K562 (cell line): Measurements from ENCODE around the gene UBE2C. TPM values are rescaled to one million over a fixed set of nuclear protein-coding genes. Genes with fewer than 3 reads are reported as not detected.
"Not testable (repeated sequence)": the region's sequence is repeated elsewhere in the genome, so short reads cannot be mapped to it uniquely, and the experiment has no call there.

ENCODE experiments used
- ATAC-seq: fragments of 200-7000 bp; cut with Tn5 transposase; 3 replicates; pipeline ENCODE4 v1.9.1; 2020; ENCODE audit warnings: moderate library complexity
- BruUV-seq: library from RNA; stranded (reverse); fragments of 400-500 nt; replicated peaks from 2 replicates; lab custom pipeline; 2021; lab: Mats Ljungman, UMichigan
- CTCF ChIA-PET: fragments of 300-600 bp; formaldehyde crosslinking; extraction: SDS; loops from one replicate; lab custom pipeline; 2021; ENCODE audit warnings: low intra/inter-chr PET ratio; lab: Yijun Ruan, JAX
- POLR2A ChIA-PET: fragments of 300-600, 350-650 bp; sonication (Branson Sonifier 250); formaldehyde crosslinking; extraction: SDS; loops from one replicate; lab custom pipeline; 2021; ENCODE audit warnings: antibody characterized with exemption, inconsistent platforms; lab: Yijun Ruan, JAX
- DNase-seq, 4 experiments: peaks; one replicate each; pipeline versions ENCODE4 v3.0.0 to v3.0.0-alpha.2; 2011 to 2018; ENCODE audit warnings: low spot score in 3 of 4, mixed read lengths in 3 of 4; ENCODE audit errors: extremely low read depth in 1 of 4
- FAIRE-seq: peaks from 2 replicates; lab custom pipeline; 2011; peaks lifted over from hg19 to GRCh38; lab: Jason Lieb, UNC
- H2AFZ ChIP-seq: 2 replicates; pipeline ENCODE4 v1.6.0; 2011; ENCODE audit warnings: low read depth, low read length, control low read depth, inconsistent platforms
- H3K27ac ChIP-seq: fragments of 200-600 bp; 3 replicates; pipeline ENCODE4 v1.8.0; 2011; ENCODE audit warnings: low read depth, mild to moderate bottlenecking, control low read depth, inconsistent platforms, low read length, moderate library complexity, mixed read lengths; ENCODE audit errors: extremely low read depth
- H3K27me3 ChIP-seq, 2 experiments: fragments of 300-600 bp in 1 of 2; 2 replicates in 1 of 2; 3 replicates in 1 of 2; pipeline versions ENCODE4 v1.6.0 to v1.8.0; 2011; ENCODE audit warnings: inconsistent platforms in 2 of 2, low read length in 2 of 2, mild to moderate bottlenecking in 1 of 2, mixed read lengths in 1 of 2, moderate library complexity in 1 of 2; ENCODE audit not compliant: control insufficient read depth in 2 of 2, insufficient read depth in 2 of 2
- H3K36me3 ChIP-seq: fragments of 300-600 bp; 3 replicates; pipeline ENCODE4 v1.8.0; 2011; ENCODE audit warnings: mild to moderate bottlenecking, low read length, inconsistent platforms; ENCODE audit not compliant: control insufficient read depth, insufficient read depth
- H3K4me1 ChIP-seq, 2 experiments: fragments of 200-600 bp in 1 of 2; replicated peaks in 1 of 2; 2 replicates in 1 of 2; 3 replicates in 1 of 2; pipeline versions ENCODE4 v1.5.1 to v1.8.0; 2011; ENCODE audit warnings: inconsistent platforms in 2 of 2, low read length in 2 of 2, mild to moderate bottlenecking in 1 of 2, mixed read lengths in 1 of 2, moderate library complexity in 1 of 2; ENCODE audit not compliant: control insufficient read depth in 2 of 2, insufficient read depth in 2 of 2
- H3K4me2 ChIP-seq: 2 replicates; pipeline ENCODE4 v1.6.1; 2011; ENCODE audit warnings: low read length, control low read depth, inconsistent platforms, mixed read lengths; ENCODE audit not compliant: insufficient read depth
- H3K4me3 ChIP-seq: fragments of 200-600 bp; sonication (generic), shearing (Covaris generic); 2 replicates; pipeline ENCODE4 v1.5.1; 2016; ENCODE audit warnings: control low read depth, inconsistent platforms
- H3K79me2 ChIP-seq: fragments of 200-600 bp; 3 replicates; pipeline ENCODE4 v1.8.0; 2011; ENCODE audit warnings: low read length, inconsistent platforms; ENCODE audit not compliant: control insufficient read depth, insufficient read depth
- H3K9ac ChIP-seq, 2 experiments: 2 replicates each; pipeline versions ENCODE4 v1.6.0 to v1.6.1; 2011; ENCODE audit warnings: low read depth in 2 of 2, low read length in 2 of 2, control low read depth in 1 of 2, inconsistent platforms in 1 of 2, mild to moderate bottlenecking in 1 of 2, mixed read lengths in 1 of 2; ENCODE audit not compliant: insufficient read depth in 1 of 2
- H3K9me1 ChIP-seq: one replicate; pipeline ENCODE4 v1.6.0; 2011; ENCODE audit warnings: inconsistent platforms, mild to moderate bottlenecking, low read length, moderate library complexity; ENCODE audit not compliant: control insufficient read depth, insufficient read depth
- H3K9me3 ChIP-seq: replicated peaks from 2 replicates; pipeline ENCODE4 v1.5.1; 2011; ENCODE audit warnings: low read depth, low read length, inconsistent platforms; ENCODE audit not compliant: control insufficient read depth, insufficient read depth
- H4K20me1 ChIP-seq: replicated peaks from 2 replicates; pipeline ENCODE4 v1.6.1; 2011; ENCODE audit warnings: low read length, inconsistent platforms, mixed read lengths; ENCODE audit not compliant: control insufficient read depth, insufficient read depth
- ARID4B ChIP-seq: sonication (generic); formaldehyde crosslinking; IDR thresholded peaks from 2 replicates; pipeline ENCODE4 v1.8.0; 2022; ENCODE audit warnings: mild to moderate bottlenecking, missing genetic modification reagents
- CAMTA2 ChIP-seq: fragments of 250-450 bp; sonication (Bioruptor Pico); conservative IDR thresholded peaks from 2 replicates; pipeline ENCODE4 v1.5.1; 2022
- CBFA2T3 ChIP-seq: fragments of 450-650 bp; IDR thresholded peaks from 2 replicates; pipeline ENCODE4 v1.6.1; 2017
- KDM1A ChIP-seq, 2 experiments: fragments of 450-650 bp; IDR thresholded peaks; 2 replicates each; pipeline ENCODE4 v1.6.1; 2016; ENCODE audit warnings: mild to moderate bottlenecking in 2 of 2
- RCOR1 ChIP-seq, 2 experiments: IDR thresholded peaks; 2 replicates each; pipeline ENCODE4 v1.6.1; 2012; ENCODE audit warnings: low read depth in 2 of 2, low read length in 2 of 2, borderline replicate concordance in 1 of 2, improper control_type of control experiment in 1 of 2
- SOX6 ChIP-seq: fragments of 450-650 bp; IDR thresholded peaks from 2 replicates; pipeline ENCODE4 v1.6.1; 2014; ENCODE audit warnings: mild to moderate bottlenecking
- TAL1 ChIP-seq: fragments of 450-650 bp; IDR thresholded peaks from 2 replicates; pipeline ENCODE4 v1.6.1; 2016; ENCODE audit warnings: mild to moderate bottlenecking
- ZNF121 ChIP-seq: sonication (generic); formaldehyde crosslinking; conservative IDR thresholded peaks from 2 replicates; pipeline ENCODE4 v1.8.0; 2022; ENCODE audit warnings: missing genetic modification reagents
- ZNF217 ChIP-seq: sonication (generic); formaldehyde crosslinking; IDR thresholded peaks from 2 replicates; pipeline ENCODE4 v1.8.0; 2022; ENCODE audit warnings: mild to moderate bottlenecking, missing genetic modification reagents
- ZNF274 ChIP-seq: IDR thresholded peaks from 2 replicates; pipeline ENCODE4 v1.6.1; 2011; ENCODE audit warnings: low read depth, mild to moderate bottlenecking, low read length, moderate library complexity, borderline replicate concordance
- WGBS: fragments of 100-300 bp; shearing (Covaris generic); methylation state at CpG from one replicate; pipeline ENCODE4 v1.1.6; 2016; ENCODE audit warnings: low coverage, mixed read lengths; ENCODE audit not compliant: insufficient coverage; ENCODE audit errors: missing lambda C conversion rate; 5-methylcytosine and 5-hydroxymethylcytosine counted together
- in situ Hi-C: fragments of 300-500 bp; cut with MboI; formaldehyde crosslinking; loops from 4 replicates; pipeline ENCODE4 v1.15.0; 2018; ENCODE audit warnings: inconsistent platforms, mixed read lengths
- intact Hi-C: fragments of 100-400 bp; cut with micrococcal nuclease; formaldehyde crosslinking; loops from 2 replicates; pipeline ENCODE4 v1.14.2; 2022
- polyA plus RNA-seq, 8 experiments: library from polyadenylated mRNA; depleted of rRNA in 4 of 8; stranded (reverse) in 5 of 8; unstranded in 3 of 8; fragments of >200 nt; fragmentation: Nextera tagmentation in 2 of 8; fragmentation: Illumina TruSeq in 1 of 8; extraction: Ambion mirVana in 2 of 8; extraction: Trizol in 1 of 8; gene quantifications; 2 replicates each; pipeline versions ENCODE4 v1.2.1 to v1.2.3, GENCODE V29; 2011 to 2014; ENCODE audit warnings: inconsistent platforms in 1 of 8, missing spikeins in 1 of 8
- total RNA-seq, 7 experiments: library from RNA; depleted of rRNA in 6 of 7; stranded (reverse); fragments of >200 nt in 6 of 7; fragmentation: Illumina TruSeq in 2 of 7; extraction: Trizol in 2 of 7; gene quantifications; 2 replicates each; pipeline versions ENCODE4 v1.2.1 to v1.2.3, GENCODE V29; 2011 to 2021; ENCODE audit warnings: low replicate concordance in 1 of 7
- TF ChIP-seq, protein P1 (sequence below): fragments of 450-650 bp; IDR thresholded peaks from 2 replicates; pipeline ENCODE4 v1.6.1; 2016

The UBE2C gene
- total and polyA plus RNA-seq, 9 of the 15 experiments (the other 6 are each of a cell fraction or from before 2014, with no cell fraction given) = 0.51 to 1.6 (median 0.69) TPM

DNA sequence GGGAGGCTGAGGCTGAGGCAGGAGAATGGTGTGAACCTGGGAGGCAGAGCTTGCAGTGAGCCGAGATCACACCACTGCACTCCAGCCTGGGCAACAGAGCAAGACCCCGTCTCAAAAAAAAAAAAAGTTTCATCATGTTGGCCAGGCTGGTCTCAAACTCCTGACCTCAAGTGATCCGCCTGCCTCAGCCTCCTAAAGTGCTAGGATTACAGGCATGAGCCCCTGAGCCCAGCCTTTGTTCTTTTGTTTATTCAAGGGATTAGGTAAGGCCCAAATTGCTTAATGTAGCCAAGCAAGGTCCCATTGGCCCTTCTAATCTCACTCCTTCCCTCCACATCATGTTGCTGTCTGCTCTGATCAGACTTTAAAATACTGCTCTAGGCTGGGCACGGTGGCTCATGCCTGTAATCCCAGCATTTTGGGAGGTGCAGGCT is 17.2 kb downstream of the UBE2C start:
- H2AFZ ChIP-seq, CTCF ChIA-PET, DNase-seq, H3K27ac ChIP-seq, H3K9me1 ChIP-seq, FAIRE-seq, H3K4me2 ChIP-seq, H3K4me3 ChIP-seq, H3K36me3 ChIP-seq, H3K27me3 ChIP-seq, in situ Hi-C loops, BruUV-seq, H3K79me2 ChIP-seq, ATAC-seq, H3K9me3 ChIP-seq, H4K20me1 ChIP-seq, POLR2A ChIA-PET, H3K9ac ChIP-seq: not testable (repeated sequence)
- intact Hi-C loops = loop anchor here (10.0 kb wide), 1 partner anchor 55 kb away; the partner anchor contains the start of genes SPATA25 and ZSWIM1
- H3K4me1 ChIP-seq = peaks cover 26 to 28% of the 10 kb centered on the region in 2 experiments; a peak in 4 of 5 replicates
- peak; percentile 42; the same call in 1 of the 2 replicates for TF ChIP-seq ZNF121 (CRISPR knock-in tag)
- 25% methylated on average over 2 of the region's 4 CpGs for WGBS

GRCh38 chr20:45832619-45833018 is 20.2 kb downstream of the UBE2C start:
- ChIA-PET CTCF (no interaction called here), POLR2A (interaction anchor here (0.9 to 1.6 kb wide), 6 partner anchors 10 to 137 kb away, joined by 3 to 6 read pairs (median 4); partner anchors contain the start of gene PCIF1)
- Histone ChIP-seq H3K27ac (no peak overlapping the region), H3K4me1 (peaks cover 32 to 34% of the 10 kb centered on the region in 2 experiments), H3K4me3 (no peak overlapping the region), H3K36me3 (no peaks in the 10 kb centered on the region), H3K9ac (no peak overlapping the region), H3K79me2 (no peaks in the 10 kb centered on the region), H4K20me1 (no peaks in the 10 kb centered on the region), H3K9me3 (no peaks in the 10 kb centered on the region), H2AFZ (no peak overlapping the region), H3K9me1 (no peaks in the 10 kb centered on the region), H3K27me3 (no peaks in the 10 kb centered on the region), H3K4me2 (no peak overlapping the region)
- WGBS = 24% methylated on average over 4 of the region's 4 CpGs
- DNase-seq = peak in 1 of 4 experiments; percentile 50
- in situ Hi-C loops = no loop called here
- 0 out of 3 replicates have a peak, but pooled peaks have one; percentile 6 for ATAC-seq
- intact Hi-C loops = loop anchor here (10.0 kb wide), 1 partner anchor 52 kb away; the partner anchor contains the start of genes SPATA25 and ZSWIM1
- FAIRE-seq = no peak
- no TSS peak for BruUV-seq
- TF ChIP-seq ARID4B (CRISPR knock-in tag) = no peak
- TF ChIP-seq, protein P1, sequence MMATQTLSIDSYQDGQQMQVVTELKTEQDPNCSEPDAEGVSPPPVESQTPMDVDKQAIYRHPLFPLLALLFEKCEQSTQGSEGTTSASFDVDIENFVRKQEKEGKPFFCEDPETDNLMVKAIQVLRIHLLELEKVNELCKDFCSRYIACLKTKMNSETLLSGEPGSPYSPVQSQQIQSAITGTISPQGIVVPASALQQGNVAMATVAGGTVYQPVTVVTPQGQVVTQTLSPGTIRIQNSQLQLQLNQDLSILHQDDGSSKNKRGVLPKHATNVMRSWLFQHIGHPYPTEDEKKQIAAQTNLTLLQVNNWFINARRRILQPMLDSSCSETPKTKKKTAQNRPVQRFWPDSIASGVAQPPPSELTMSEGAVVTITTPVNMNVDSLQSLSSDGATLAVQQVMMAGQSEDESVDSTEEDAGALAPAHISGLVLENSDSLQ = no peak
- peak; percentile 82 for TF ChIP-seq CBFA2T3
- TF ChIP-seq ZNF217 = no peak
- no peak for TF ChIP-seq CAMTA2 (CRISPR knock-in tag)
- peak; percentile 53; the same call in 1 of the 2 replicates for TF ChIP-seq TAL1
- TF ChIP-seq KDM1A (IDR thresholded peaks at IDR 0.05) = peak; percentile 70 to 74
- TF ChIP-seq RCOR1 (IDR thresholded peaks at IDR 0.05; ENCODE audit: borderline replicate concordance in 1 of 2, low read depth in 2 of 2, low read length in 2 of 2) = peak in 1 of 2 experiments; percentile 77; a peak in 2 of 4 replicates
- 0 out of 2 replicates have a peak, but pooled peaks have one; percentile 32 for TF ChIP-seq SOX6
- no peak for TF ChIP-seq ZNF274
